A673 (cell line): ENCODE results near the gene TMTC3.

Experiments
- CTCF ChIP-seq: fragments of 300-800, 200-600 bp; sonication (generic); conservative IDR thresholded peaks from 2 replicates; pipeline ENCODE4 v1.5.1; 2017; ENCODE audit warnings: low read depth, mild to moderate bottlenecking, antibody characterized with exemption, low read length, moderate library complexity, mixed read lengths
- EZH2 ChIP-seq: fragments of 200-600 bp; sonication (generic); IDR thresholded peaks from 2 replicates; pipeline ENCODE4 v1.6.1; 2017; ENCODE audit warnings: borderline replicate concordance, low read depth, mild to moderate bottlenecking, mixed read lengths, antibody characterized with exemption, low read length; ENCODE audit not compliant: poor library complexity, severe bottlenecking

GRCh38 chr12:88181881-88182280 is 39.8 kb downstream of the TMTC3 start:
- TF ChIP-seq CTCF (no peak), EZH2 (no peak)
